ENCODE measurements around the gene MAN1A2.

GRCh38 chr1:117403597-117403996 lies 36.3 kb downstream of the MAN1A2 start:
- no peak for TF ChIP-seq CTCF (IDR thresholded peaks at IDR 0.05)
- no peak for TF ChIP-seq POLR2AphosphoS5 (IDR thresholded peaks at IDR 0.05)
